Measurements from ENCODE around the gene HAAO.

DNA sequence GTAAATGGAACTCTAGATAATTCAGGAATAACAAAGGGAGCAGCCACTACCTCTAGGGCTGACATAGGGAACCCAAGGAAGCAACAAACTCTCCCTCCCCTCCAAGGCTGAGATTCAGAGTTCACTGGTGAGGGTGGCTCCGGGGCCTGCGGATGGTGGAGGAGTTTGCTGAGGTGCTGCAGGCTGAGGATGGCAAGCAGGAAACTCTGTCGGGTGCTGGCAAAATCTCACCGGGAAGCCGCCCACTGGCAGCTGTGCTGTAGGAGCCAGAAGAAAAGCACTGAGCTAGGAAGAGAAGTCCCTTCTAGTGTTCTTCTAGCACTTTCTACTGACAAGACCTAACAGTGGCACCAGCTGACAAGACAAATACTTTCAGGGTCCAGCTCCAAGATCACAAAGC is 12.5 kb upstream of the HAAO start:
- TF ChIP-seq, protein P1, sequence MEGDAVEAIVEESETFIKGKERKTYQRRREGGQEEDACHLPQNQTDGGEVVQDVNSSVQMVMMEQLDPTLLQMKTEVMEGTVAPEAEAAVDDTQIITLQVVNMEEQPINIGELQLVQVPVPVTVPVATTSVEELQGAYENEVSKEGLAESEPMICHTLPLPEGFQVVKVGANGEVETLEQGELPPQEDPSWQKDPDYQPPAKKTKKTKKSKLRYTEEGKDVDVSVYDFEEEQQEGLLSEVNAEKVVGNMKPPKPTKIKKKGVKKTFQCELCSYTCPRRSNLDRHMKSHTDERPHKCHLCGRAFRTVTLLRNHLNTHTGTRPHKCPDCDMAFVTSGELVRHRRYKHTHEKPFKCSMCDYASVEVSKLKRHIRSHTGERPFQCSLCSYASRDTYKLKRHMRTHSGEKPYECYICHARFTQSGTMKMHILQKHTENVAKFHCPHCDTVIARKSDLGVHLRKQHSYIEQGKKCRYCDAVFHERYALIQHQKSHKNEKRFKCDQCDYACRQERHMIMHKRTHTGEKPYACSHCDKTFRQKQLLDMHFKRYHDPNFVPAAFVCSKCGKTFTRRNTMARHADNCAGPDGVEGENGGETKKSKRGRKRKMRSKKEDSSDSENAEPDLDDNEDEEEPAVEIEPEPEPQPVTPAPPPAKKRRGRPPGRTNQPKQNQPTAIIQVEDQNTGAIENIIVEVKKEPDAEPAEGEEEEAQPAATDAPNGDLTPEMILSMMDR (IDR thresholded peaks at IDR 0.05; ENCODE audit: low read depth, low read length, poor library complexity, severe bottlenecking), result no peak
- TF ChIP-seq EZH2phosphoT487 (IDR thresholded peaks at IDR 0.05; ENCODE audit: borderline replicate concordance, low read length), result no peak
